Liver (tissue), 9 donors: ENCODE data around the gene RPS6KB2. TPM values are rescaled to one million over a fixed set of nuclear protein-coding genes. Genes with fewer than 3 reads are reported as not detected.
A peak's percentile ranks its signal among the peaks of the same experiment; 100 is the strongest.

ENCODE experiments used
- DNase-seq: peaks from one replicate; pipeline ENCODE4 v3.0.0-alpha.2; 2017; ENCODE audit warnings: low spot score
- H3K27ac ChIP-seq, 2 donors: one replicate each; pipeline ENCODE4 v1.7.0; 2013; ENCODE audit warnings: inconsistent platforms in 2 of 2, low read length in 2 of 2, control low read depth in 1 of 2, low read depth in 1 of 2, mild to moderate bottlenecking in 1 of 2
- H3K27me3 ChIP-seq, 4 donors: one replicate each; pipeline versions ENCODE4 v1.6.1 to v1.7.0; 2013; ENCODE audit warnings: low read length in 3 of 4, inconsistent platforms in 1 of 4, mild to moderate bottlenecking in 1 of 4, moderate library complexity in 1 of 4; ENCODE audit not compliant: control insufficient read depth in 4 of 4, insufficient read depth in 4 of 4
- H3K36me3 ChIP-seq, 4 donors: one replicate each; pipeline versions ENCODE4 v1.6.1 to v1.7.0; 2013; ENCODE audit warnings: low read length in 3 of 4, mild to moderate bottlenecking in 3 of 4, low read depth in 1 of 4, moderate library complexity in 1 of 4; ENCODE audit not compliant: control insufficient read depth in 4 of 4, insufficient read depth in 3 of 4
- H3K4me1 ChIP-seq, 4 donors: one replicate each; pipeline versions ENCODE4 v1.6.1 to v1.7.0; 2013; ENCODE audit warnings: low read length in 3 of 4, mild to moderate bottlenecking in 3 of 4, moderate library complexity in 1 of 4; ENCODE audit not compliant: control insufficient read depth in 4 of 4, insufficient read depth in 4 of 4
- H3K4me3 ChIP-seq, 3 donors: one replicate each; pipeline versions ENCODE4 v1.6.1 to v1.7.0; 2013; ENCODE audit warnings: low read length in 3 of 3, control low read depth in 1 of 3, low read depth in 1 of 3, mild to moderate bottlenecking in 1 of 3
- H3K9ac ChIP-seq, 2 donors: one replicate each; pipeline ENCODE4 v1.7.0; 2013; ENCODE audit warnings: low read length in 2 of 2, mild to moderate bottlenecking in 2 of 2, moderate library complexity in 2 of 2, control low read depth in 1 of 2, low read depth in 1 of 2
- H3K9me3 ChIP-seq, 4 donors: one replicate each; pipeline versions ENCODE4 v1.6.1 to v1.7.0; 2013; ENCODE audit warnings: low read length in 3 of 4; ENCODE audit not compliant: control insufficient read depth in 4 of 4
- EGR1 ChIP-seq, 2 donors: IDR thresholded peaks; 2 replicates each; pipeline ENCODE4 v1.6.1; 2016 to 2018; ENCODE audit warnings: antibody characterized with exemption in 2 of 2, low read depth in 2 of 2
- FOXA1 ChIP-seq: IDR thresholded peaks from 2 replicates; pipeline ENCODE4 v1.6.1; 2016; ENCODE audit warnings: antibody characterized with exemption
- FOXA2 ChIP-seq: IDR thresholded peaks from 2 replicates; pipeline ENCODE4 v1.6.1; 2016; ENCODE audit warnings: antibody characterized with exemption
- GABPA ChIP-seq, 2 donors: IDR thresholded peaks in 1 of 2; conservative IDR thresholded peaks in 1 of 2; 2 replicates each; pipeline ENCODE4 v1.6.1; 2016; ENCODE audit warnings: antibody characterized with exemption in 2 of 2, mild to moderate bottlenecking in 1 of 2, moderate library complexity in 1 of 2
- HNF4A ChIP-seq, 2 donors: conservative IDR thresholded peaks; 2 replicates each; pipeline ENCODE4 v1.6.1; 2016; ENCODE audit warnings: antibody characterized with exemption in 2 of 2, mild to moderate bottlenecking in 2 of 2
- JUND ChIP-seq, 2 donors: IDR thresholded peaks; 2 replicates each; pipeline ENCODE4 v1.6.1; 2016; ENCODE audit warnings: antibody characterized with exemption in 2 of 2
- NR2F2 ChIP-seq: IDR thresholded peaks from 2 replicates; pipeline ENCODE4 v1.6.1; 2016; ENCODE audit warnings: antibody characterized with exemption
- RAD21 ChIP-seq, 2 donors: IDR thresholded peaks; 2 replicates each; pipeline ENCODE4 v1.6.1; 2016; ENCODE audit warnings: antibody characterized with exemption in 2 of 2, mild to moderate bottlenecking in 2 of 2
- SP1 ChIP-seq: IDR thresholded peaks from 2 replicates; pipeline ENCODE4 v1.6.1; 2018; ENCODE audit warnings: antibody characterized with exemption, mild to moderate bottlenecking
- TAF1 ChIP-seq: conservative IDR thresholded peaks from 2 replicates; pipeline ENCODE4 v1.6.1; 2016; ENCODE audit warnings: antibody characterized with exemption, mild to moderate bottlenecking
- WGBS: extraction: QIAGEN DNeasy Blood & Tissue Kit; methylation state at CpG from one replicate; pipeline ENCODE4 v1.1.7; 2013; 5-methylcytosine and 5-hydroxymethylcytosine counted together
- polyA plus RNA-seq, 2 donors: library from polyadenylated mRNA; stranded (reverse) in 1 of 2; unstranded in 1 of 2; fragments of 200-250 nt in 1 of 2; fragments of >200 nt in 1 of 2; fragmentation: Nextera tagmentation in 1 of 2; extraction: Ambion mirVana in 1 of 2; gene quantifications; one replicate each; pipeline versions ENCODE4 v1.2.1 to v1.2.3, GENCODE V29; 2013 to 2015
- total RNA-seq, 2 donors: library from RNA; depleted of rRNA; stranded (reverse); fragments of >200 nt; gene quantifications; one replicate each; pipeline ENCODE4 v1.2.3, GENCODE V29; 2014
- TF ChIP-seq, protein P1 (sequence below): IDR thresholded peaks from 2 replicates; pipeline ENCODE4 v1.6.1; 2016; ENCODE audit warnings: antibody characterized with exemption
- TF ChIP-seq, protein P2 (sequence below): IDR thresholded peaks from 2 replicates; pipeline ENCODE4 v1.6.1; 2016; ENCODE audit warnings: antibody characterized with exemption
- TF ChIP-seq, protein P3 (sequence below): IDR thresholded peaks from 2 replicates; pipeline ENCODE4 v1.6.1; 2016; ENCODE audit warnings: antibody characterized with exemption
- TF ChIP-seq, protein P4 (sequence below): fragments of 150-350 bp; IDR thresholded peaks from 2 replicates; pipeline ENCODE4 v1.5.1; 2017; ENCODE audit warnings: improper control_type of control experiment, low read depth, low read length; ENCODE audit not compliant: missing input control
- TF ChIP-seq, protein P5 (sequence below): IDR thresholded peaks from 2 replicates; pipeline ENCODE4 v1.6.1; 2016; ENCODE audit warnings: antibody characterized with exemption, mild to moderate bottlenecking
- donor health status: healthy.
- donor health status: healthy.
- donor health status: healthy.
- donor health status: healthy.
- donor health status: healthy.

RPS6KB2 gene
- total and polyA plus RNA-seq, 4 donors, result 31.5 to 49.6 (median 37.7) TPM

- TF ChIP-seq, protein P1, sequence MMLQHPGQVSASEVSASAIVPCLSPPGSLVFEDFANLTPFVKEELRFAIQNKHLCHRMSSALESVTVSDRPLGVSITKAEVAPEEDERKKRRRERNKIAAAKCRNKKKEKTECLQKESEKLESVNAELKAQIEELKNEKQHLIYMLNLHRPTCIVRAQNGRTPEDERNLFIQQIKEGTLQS, result no peak
Observed at GRCh38 chr11:67437809-67438157, 9.5 kb downstream of the RPS6KB2 start (continued).

- TF ChIP-seq, protein P2, sequence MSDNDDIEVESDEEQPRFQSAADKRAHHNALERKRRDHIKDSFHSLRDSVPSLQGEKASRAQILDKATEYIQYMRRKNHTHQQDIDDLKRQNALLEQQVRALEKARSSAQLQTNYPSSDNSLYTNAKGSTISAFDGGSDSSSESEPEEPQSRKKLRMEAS, result no peak
- TF ChIP-seq EGR1 (IDR thresholded peaks at IDR 0.05; ENCODE audit: low read depth in 2 of 2), result no peak
- TF ChIP-seq, protein P1, result no peak
- TF ChIP-seq FOXA1, result no peak
- TF ChIP-seq FOXA2, result no peak
- no peak for TF ChIP-seq SP1
- no peak for TF ChIP-seq TAF1
- no peak for TF ChIP-seq GABPA (IDR thresholded peaks at IDR 0.05 in 1 of 2, conservative IDR thresholded peaks at IDR 0.05 in 1 of 2)
- TF ChIP-seq, protein P3, sequence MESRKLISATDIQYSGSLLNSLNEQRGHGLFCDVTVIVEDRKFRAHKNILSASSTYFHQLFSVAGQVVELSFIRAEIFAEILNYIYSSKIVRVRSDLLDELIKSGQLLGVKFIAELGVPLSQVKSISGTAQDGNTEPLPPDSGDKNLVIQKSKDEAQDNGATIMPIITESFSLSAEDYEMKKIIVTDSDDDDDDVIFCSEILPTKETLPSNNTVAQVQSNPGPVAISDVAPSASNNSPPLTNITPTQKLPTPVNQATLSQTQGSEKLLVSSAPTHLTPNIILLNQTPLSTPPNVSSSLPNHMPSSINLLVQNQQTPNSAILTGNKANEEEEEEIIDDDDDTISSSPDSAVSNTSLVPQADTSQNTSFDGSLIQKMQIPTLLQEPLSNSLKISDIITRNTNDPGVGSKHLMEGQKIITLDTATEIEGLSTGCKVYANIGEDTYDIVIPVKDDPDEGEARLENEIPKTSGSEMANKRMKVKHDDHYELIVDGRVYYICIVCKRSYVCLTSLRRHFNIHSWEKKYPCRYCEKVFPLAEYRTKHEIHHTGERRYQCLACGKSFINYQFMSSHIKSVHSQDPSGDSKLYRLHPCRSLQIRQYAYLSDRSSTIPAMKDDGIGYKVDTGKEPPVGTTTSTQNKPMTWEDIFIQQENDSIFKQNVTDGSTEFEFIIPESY, result no peak
- TF ChIP-seq, protein P4, sequence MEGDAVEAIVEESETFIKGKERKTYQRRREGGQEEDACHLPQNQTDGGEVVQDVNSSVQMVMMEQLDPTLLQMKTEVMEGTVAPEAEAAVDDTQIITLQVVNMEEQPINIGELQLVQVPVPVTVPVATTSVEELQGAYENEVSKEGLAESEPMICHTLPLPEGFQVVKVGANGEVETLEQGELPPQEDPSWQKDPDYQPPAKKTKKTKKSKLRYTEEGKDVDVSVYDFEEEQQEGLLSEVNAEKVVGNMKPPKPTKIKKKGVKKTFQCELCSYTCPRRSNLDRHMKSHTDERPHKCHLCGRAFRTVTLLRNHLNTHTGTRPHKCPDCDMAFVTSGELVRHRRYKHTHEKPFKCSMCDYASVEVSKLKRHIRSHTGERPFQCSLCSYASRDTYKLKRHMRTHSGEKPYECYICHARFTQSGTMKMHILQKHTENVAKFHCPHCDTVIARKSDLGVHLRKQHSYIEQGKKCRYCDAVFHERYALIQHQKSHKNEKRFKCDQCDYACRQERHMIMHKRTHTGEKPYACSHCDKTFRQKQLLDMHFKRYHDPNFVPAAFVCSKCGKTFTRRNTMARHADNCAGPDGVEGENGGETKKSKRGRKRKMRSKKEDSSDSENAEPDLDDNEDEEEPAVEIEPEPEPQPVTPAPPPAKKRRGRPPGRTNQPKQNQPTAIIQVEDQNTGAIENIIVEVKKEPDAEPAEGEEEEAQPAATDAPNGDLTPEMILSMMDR, result no peak
- TF ChIP-seq HNF4A (conservative IDR thresholded peaks at IDR 0.05), result no peak
- no peak for TF ChIP-seq JUND (IDR thresholded peaks at IDR 0.05)
- no peak for TF ChIP-seq RAD21 (IDR thresholded peaks at IDR 0.05)
- TF ChIP-seq NR2F2, result no peak
- TF ChIP-seq, protein P5, sequence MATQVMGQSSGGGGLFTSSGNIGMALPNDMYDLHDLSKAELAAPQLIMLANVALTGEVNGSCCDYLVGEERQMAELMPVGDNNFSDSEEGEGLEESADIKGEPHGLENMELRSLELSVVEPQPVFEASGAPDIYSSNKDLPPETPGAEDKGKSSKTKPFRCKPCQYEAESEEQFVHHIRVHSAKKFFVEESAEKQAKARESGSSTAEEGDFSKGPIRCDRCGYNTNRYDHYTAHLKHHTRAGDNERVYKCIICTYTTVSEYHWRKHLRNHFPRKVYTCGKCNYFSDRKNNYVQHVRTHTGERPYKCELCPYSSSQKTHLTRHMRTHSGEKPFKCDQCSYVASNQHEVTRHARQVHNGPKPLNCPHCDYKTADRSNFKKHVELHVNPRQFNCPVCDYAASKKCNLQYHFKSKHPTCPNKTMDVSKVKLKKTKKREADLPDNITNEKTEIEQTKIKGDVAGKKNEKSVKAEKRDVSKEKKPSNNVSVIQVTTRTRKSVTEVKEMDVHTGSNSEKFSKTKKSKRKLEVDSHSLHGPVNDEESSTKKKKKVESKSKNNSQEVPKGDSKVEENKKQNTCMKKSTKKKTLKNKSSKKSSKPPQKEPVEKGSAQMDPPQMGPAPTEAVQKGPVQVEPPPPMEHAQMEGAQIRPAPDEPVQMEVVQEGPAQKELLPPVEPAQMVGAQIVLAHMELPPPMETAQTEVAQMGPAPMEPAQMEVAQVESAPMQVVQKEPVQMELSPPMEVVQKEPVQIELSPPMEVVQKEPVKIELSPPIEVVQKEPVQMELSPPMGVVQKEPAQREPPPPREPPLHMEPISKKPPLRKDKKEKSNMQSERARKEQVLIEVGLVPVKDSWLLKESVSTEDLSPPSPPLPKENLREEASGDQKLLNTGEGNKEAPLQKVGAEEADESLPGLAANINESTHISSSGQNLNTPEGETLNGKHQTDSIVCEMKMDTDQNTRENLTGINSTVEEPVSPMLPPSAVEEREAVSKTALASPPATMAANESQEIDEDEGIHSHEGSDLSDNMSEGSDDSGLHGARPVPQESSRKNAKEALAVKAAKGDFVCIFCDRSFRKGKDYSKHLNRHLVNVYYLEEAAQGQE, result no peak
- Histone ChIP-seq H3K27me3 (no peaks in the 10 kb centered on the region), H3K36me3 (peaks cover 0 to 30% (median 6%) of the 10 kb centered on the region in 4 donors), H3K9ac (no peak overlapping the region), H3K9me3 (no peaks in the 10 kb centered on the region), H3K4me3 (peak overlapping the region in 1 of 3 donors; percentile 17), H3K4me1 (peaks cover 4 to 20% (median 11%) of the 10 kb centered on the region in 4 donors), H3K27ac (peak overlapping the region in 1 of 2 donors; percentile 59)
- 89% methylated on average over 41 of the region's 41 CpGs for WGBS
- DNase-seq, result no peak
Observed at GRCh38 chr11:67438158-67438902, 10.0 kb downstream of the RPS6KB2 start.
